ENCODE measurements around the gene CREB5. TPM values are rescaled to one million over a fixed set of nuclear protein-coding genes. Genes with fewer than 3 reads are reported as not detected.

Gene CREB5
- total and polyA plus RNA-seq, 2 of the 13 experiments (the other 11 are each of a cell fraction or from before 2014, with no cell fraction given): 0.38 to 0.71 TPM

DNA sequence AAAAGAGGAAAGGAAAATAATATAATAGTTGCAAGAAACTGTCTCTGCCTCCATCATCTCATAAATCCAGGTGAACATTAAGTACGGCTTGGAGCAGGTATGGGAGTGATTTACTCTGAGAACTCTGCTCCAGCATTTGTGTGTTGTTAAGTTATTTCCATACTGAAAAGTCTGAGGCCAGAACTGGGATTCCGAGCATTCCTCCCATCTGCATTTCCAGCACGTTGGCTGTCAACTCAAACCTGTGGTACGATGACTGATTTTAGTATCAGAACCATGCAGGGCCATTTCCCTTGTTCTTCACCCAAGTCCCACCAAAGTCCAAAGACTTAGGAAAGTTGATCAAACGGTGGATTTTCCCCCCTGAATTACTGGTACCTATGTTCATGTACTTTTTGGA is 104.9 kb downstream of the CREB5 start (continued):
- TF ChIP-seq CCAR2 (optimal IDR thresholded peaks at IDR 0.05; ENCODE audit: low read depth, low read length) (no peak), ZNF792 (CRISPR knock-in tag; IDR thresholded peaks at IDR 0.05) (no peak), FOXC1 (CRISPR knock-in tag; IDR thresholded peaks at IDR 0.05; ENCODE audit: borderline replicate concordance) (no peak), ZNF704 (CRISPR knock-in tag; IDR thresholded peaks at IDR 0.05; ENCODE audit: borderline replicate concordance) (no peak)

- ATAC-seq: no peak
- Histone ChIP-seq H3K9me3 (ENCODE audit: low read length) (no peaks in the 10 kb centered on the region), H3K4me3 (replicated peaks in 1 of 3; ENCODE audit: insufficient read depth in 1 of 3, low read depth in 2 of 3, low read length in 3 of 3) (no peak overlapping the region), H3K4me2 (ENCODE audit: low read depth, low read length) (no peak overlapping the region), H2AFZ (ENCODE audit: low read length) (no peak overlapping the region), H3K9ac (ENCODE audit: insufficient read depth, low read depth, low read length) (no peak overlapping the region), H3K27ac (ENCODE audit: extremely low read length, insufficient read depth, low read length) (no peak overlapping the region), H3K27me3 (ENCODE audit: control insufficient read depth in 1 of 2, insufficient read depth in 2 of 2, low read length in 2 of 2) (peaks cover 0 to 3% of the 10 kb centered on the region in 2 experiments; a peak in 2 of 5 replicates), H3K79me2 (ENCODE audit: insufficient read depth, low read length) (no peaks in the 10 kb centered on the region), H4K20me1 (ENCODE audit: insufficient read depth, low read length) (no peaks in the 10 kb centered on the region), H3K4me1 (ENCODE audit: insufficient read depth, low read length) (no peaks in the 10 kb centered on the region), H3K36me3 (replicated peaks in 1 of 2; ENCODE audit: control insufficient read depth in 1 of 2, insufficient read depth in 2 of 2, low read length in 2 of 2) (no peaks in the 10 kb centered on the region)
- CTCF ChIA-PET (ENCODE audit: low intra/inter-chr PET ratio, low total read pairs): no interaction called here
- DNase-seq (ENCODE audit: low spot score): no peak
- intact Hi-C loops (cut with micrococcal nuclease; ENCODE audit: unreplicated experiment) (no loop called here), in situ Hi-C loops (cut with HindIII; ENCODE audit: extremely low pct_ligation_motif_present, low pct_unique_long_range_greater_than_20kb) (no loop called here)
- BruUV-seq (replicated peaks): no TSS peak
- TF ChIP-seq HDAC1 (CRISPR knock-in tag; IDR thresholded peaks at IDR 0.05): no peak
- no peak for TF ChIP-seq ZNF3 (CRISPR knock-in tag; IDR thresholded peaks at IDR 0.05)
- no peak for TF ChIP-seq NFYC (CRISPR knock-in tag; IDR thresholded peaks at IDR 0.05)
- no peak for TF ChIP-seq REPIN1 (CRISPR knock-in tag; IDR thresholded peaks at IDR 0.05; ENCODE audit: borderline replicate concordance, low read depth)
- TF ChIP-seq ZNF496 (CRISPR knock-in tag; IDR thresholded peaks at IDR 0.05; ENCODE audit: insufficient replicate concordance): no peak
- TF ChIP-seq ZMYM3 (CRISPR knock-in tag; IDR thresholded peaks at IDR 0.05): no peak
- no peak for TF ChIP-seq ZNF451 (CRISPR knock-in tag; IDR thresholded peaks at IDR 0.05)
- TF ChIP-seq ZNF441 (CRISPR knock-in tag; IDR thresholded peaks at IDR 0.05; ENCODE audit: borderline replicate concordance): no peak
- TF ChIP-seq FOSL1 (CRISPR knock-in tag; IDR thresholded peaks at IDR 0.05; ENCODE audit: borderline replicate concordance): no peak
- TF ChIP-seq SNRNP70 (IDR thresholded peaks at IDR 0.05; ENCODE audit: low read depth, low read length): no peak
- no peak for TF ChIP-seq ZFP36L1 (CRISPR knock-in tag; IDR thresholded peaks at IDR 0.05)
- no peak for TF ChIP-seq ZNF552 (CRISPR knock-in tag; IDR thresholded peaks at IDR 0.05; ENCODE audit: borderline replicate concordance)
- TF ChIP-seq, protein P1, sequence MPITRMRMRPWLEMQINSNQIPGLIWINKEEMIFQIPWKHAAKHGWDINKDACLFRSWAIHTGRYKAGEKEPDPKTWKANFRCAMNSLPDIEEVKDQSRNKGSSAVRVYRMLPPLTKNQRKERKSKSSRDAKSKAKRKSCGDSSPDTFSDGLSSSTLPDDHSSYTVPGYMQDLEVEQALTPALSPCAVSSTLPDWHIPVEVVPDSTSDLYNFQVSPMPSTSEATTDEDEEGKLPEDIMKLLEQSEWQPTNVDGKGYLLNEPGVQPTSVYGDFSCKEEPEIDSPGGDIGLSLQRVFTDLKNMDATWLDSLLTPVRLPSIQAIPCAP (CRISPR knock-in tag; IDR thresholded peaks at IDR 0.05; ENCODE audit: low read depth): no peak
- no peak for TF ChIP-seq ZNF766 (CRISPR knock-in tag; IDR thresholded peaks at IDR 0.05; ENCODE audit: borderline replicate concordance)
- no peak for FAIRE-seq
- WGBS (ENCODE audit: low lambda C conversion rate): 52% methylated on average over 7 of the region's 7 CpGs
- POLR2A ChIA-PET: no interaction called here
Measured at GRCh38 chr7:28517606-28518005, 105.3 kb downstream of the CREB5 start.
